Measurements from ENCODE around the gene EDRF1.

DNA sequence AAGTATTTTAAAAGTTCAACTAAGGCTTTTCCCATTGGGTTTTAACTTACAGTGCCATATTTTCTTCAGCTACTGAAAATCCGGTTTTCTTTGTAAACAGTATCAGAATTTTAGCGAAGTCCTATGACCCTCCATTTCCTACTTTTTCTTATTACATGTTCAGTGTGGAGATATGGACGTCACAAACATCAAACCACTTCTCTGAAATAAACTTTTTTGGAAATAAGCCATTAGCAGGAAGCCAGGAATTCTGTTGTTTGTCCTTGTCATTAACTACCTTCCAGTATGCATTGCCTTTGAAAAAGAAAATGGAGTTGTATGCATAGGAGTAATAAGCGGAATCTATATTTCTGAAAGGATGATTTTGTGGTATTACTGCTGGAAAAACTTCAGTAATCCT lies 47.0 kb downstream of the EDRF1 start:
- TF ChIP-seq, protein P1, sequence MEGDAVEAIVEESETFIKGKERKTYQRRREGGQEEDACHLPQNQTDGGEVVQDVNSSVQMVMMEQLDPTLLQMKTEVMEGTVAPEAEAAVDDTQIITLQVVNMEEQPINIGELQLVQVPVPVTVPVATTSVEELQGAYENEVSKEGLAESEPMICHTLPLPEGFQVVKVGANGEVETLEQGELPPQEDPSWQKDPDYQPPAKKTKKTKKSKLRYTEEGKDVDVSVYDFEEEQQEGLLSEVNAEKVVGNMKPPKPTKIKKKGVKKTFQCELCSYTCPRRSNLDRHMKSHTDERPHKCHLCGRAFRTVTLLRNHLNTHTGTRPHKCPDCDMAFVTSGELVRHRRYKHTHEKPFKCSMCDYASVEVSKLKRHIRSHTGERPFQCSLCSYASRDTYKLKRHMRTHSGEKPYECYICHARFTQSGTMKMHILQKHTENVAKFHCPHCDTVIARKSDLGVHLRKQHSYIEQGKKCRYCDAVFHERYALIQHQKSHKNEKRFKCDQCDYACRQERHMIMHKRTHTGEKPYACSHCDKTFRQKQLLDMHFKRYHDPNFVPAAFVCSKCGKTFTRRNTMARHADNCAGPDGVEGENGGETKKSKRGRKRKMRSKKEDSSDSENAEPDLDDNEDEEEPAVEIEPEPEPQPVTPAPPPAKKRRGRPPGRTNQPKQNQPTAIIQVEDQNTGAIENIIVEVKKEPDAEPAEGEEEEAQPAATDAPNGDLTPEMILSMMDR (conservative IDR thresholded peaks at IDR 0.05; ENCODE audit: low read depth, low read length): no peak
- no peak for TF ChIP-seq EZH2 (IDR thresholded peaks at IDR 0.05; ENCODE audit: borderline replicate concordance, low read depth, low read length, poor library complexity, severe bottlenecking)

Data from A673 (cell line).